VCaP (cell line): ENCODE data around the gene SORL1.

Source experiments
- H3K27ac ChIP-seq: fragments of 450-650 bp; 2 replicates; pipeline ENCODE4 v1.5.1; 2017
- CTCF ChIP-seq: fragments of 450-650 bp; conservative IDR thresholded peaks from 2 replicates; pipeline ENCODE4 v1.5.1; 2017; ENCODE audit warnings: mild to moderate bottlenecking, moderate library complexity

The SORL1 gene

GRCh38 chr11:121582296-121582695 lies 130.2 kb downstream of the SORL1 start:
- no peak for TF ChIP-seq CTCF
- 0 out of 2 replicates have a peak overlapping the region, but pooled peaks have one; percentile 2 for H3K27ac ChIP-seq

- no peak for TF ChIP-seq CTCF
- H3K27ac ChIP-seq, result peak overlapping the region; percentile 9; the same call in 1 of the 2 replicates
Measured at GRCh38 chr11:121583825-121584224, 131.7 kb downstream of the SORL1 start.

- no peak overlapping the region for H3K27ac ChIP-seq
- no peak for TF ChIP-seq CTCF
Measured at GRCh38 chr11:121586750-121587149, 134.6 kb downstream of the SORL1 start.

GRCh38 chr11:121587182-121587581 lies 135.1 kb downstream of the SORL1 start:
- TF ChIP-seq CTCF, result no peak
- H3K27ac ChIP-seq, result no peak overlapping the region

GRCh38 chr11:121588747-121589146 lies 136.6 kb downstream of the SORL1 start:
- TF ChIP-seq CTCF, result no peak
- H3K27ac ChIP-seq, result no peak overlapping the region

- TF ChIP-seq CTCF, result no peak
- H3K27ac ChIP-seq, result no peak overlapping the region
Measured at GRCh38 chr11:121589946-121590537, 137.9 kb downstream of the SORL1 start.

GRCh38 chr11:121590772-121591404 lies 138.8 kb downstream of the SORL1 start:
- no peak overlapping the region for H3K27ac ChIP-seq
- no peak for TF ChIP-seq CTCF
